Putamen (tissue), 1 donor: Measurements from ENCODE around the gene TUBB2B.

Source experiments
- DNase-seq: peaks from one replicate; pipeline ENCODE4 v3.0.0-alpha.2; 2016; ENCODE audit warnings: low spot score

The TUBB2B gene

GRCh38 chr6:3227363-3228045, at the start of gene TUBB2B:
TSS of gene TUBB2B (minus strand) at chr6:3227653. CDS start at chr6:3227543, 110 bp downstream.
- no peak for DNase-seq

GRCh38 chr6:3277251-3277650, 49.8 kb upstream of the TUBB2B start:
- DNase-seq = no peak

- DNase-seq = no peak
Observed at GRCh38 chr6:3276174-3277167, 49.0 kb upstream of the TUBB2B start.

GRCh38 chr6:3273707-3274521, 46.5 kb upstream of the TUBB2B start:
- DNase-seq = no peak

GRCh38 chr6:3272911-3273547, 45.6 kb upstream of the TUBB2B start:
- no peak for DNase-seq

GRCh38 chr6:3271756-3272155, 44.3 kb upstream of the TUBB2B start:
- DNase-seq = no peak

GRCh38 chr6:3270258-3270657, 42.8 kb upstream of the TUBB2B start:
- no peak for DNase-seq

GRCh38 chr6:3269281-3269975, 42.0 kb upstream of the TUBB2B start:
- DNase-seq = peak; percentile 52

- DNase-seq = no peak
Observed at GRCh38 chr6:3268680-3269079, 41.2 kb upstream of the TUBB2B start.

- no peak for DNase-seq
Observed at GRCh38 chr6:3267162-3267561, 39.7 kb upstream of the TUBB2B start.

- no peak for DNase-seq
Observed at GRCh38 chr6:3266170-3266569, 38.7 kb upstream of the TUBB2B start.

GRCh38 chr6:3265671-3266070, 38.2 kb upstream of the TUBB2B start:
- no peak for DNase-seq

- DNase-seq = no peak
Observed at GRCh38 chr6:3264356-3264755, 36.9 kb upstream of the TUBB2B start.

GRCh38 chr6:3263096-3263495, 35.6 kb upstream of the TUBB2B start:
- no peak for DNase-seq

- DNase-seq = no peak
Observed at GRCh38 chr6:3261921-3262320, 34.5 kb upstream of the TUBB2B start.

GRCh38 chr6:3261518-3261820, 34.0 kb upstream of the TUBB2B start:
- DNase-seq = no peak

- DNase-seq = no peak
Observed at GRCh38 chr6:3260772-3261517, 33.5 kb upstream of the TUBB2B start.

- DNase-seq = no peak
Observed at GRCh38 chr6:3260296-3260695, 32.8 kb upstream of the TUBB2B start.

- peak; percentile 63 for DNase-seq
Observed at GRCh38 chr6:3259491-3259958, 32.1 kb upstream of the TUBB2B start.

GRCh38 chr6:3258720-3259490, 31.5 kb upstream of the TUBB2B start, which contains the start of gene PSMG4:
TSS of gene PSMG4 (plus strand) at chr6:3258947. CDS start at chr6:3259023, 76 bp downstream.
- DNase-seq = peak; percentile 89
